HG03469 (cell line): ENCODE measurements around the gene DENND1B.
A peak's percentile ranks its signal among the peaks of the same experiment; 100 is the strongest.

Experiments used
- ATAC-seq: cut with Tn5 transposase; IDR thresholded peaks from one replicate; pipeline ENCODE4 v1.9.1; 2021; ENCODE audit warnings: mild to moderate bottlenecking, moderate library complexity, moderate number of reproducible peaks; ENCODE audit not compliant: unreplicated experiment

DENND1B gene, protein sequence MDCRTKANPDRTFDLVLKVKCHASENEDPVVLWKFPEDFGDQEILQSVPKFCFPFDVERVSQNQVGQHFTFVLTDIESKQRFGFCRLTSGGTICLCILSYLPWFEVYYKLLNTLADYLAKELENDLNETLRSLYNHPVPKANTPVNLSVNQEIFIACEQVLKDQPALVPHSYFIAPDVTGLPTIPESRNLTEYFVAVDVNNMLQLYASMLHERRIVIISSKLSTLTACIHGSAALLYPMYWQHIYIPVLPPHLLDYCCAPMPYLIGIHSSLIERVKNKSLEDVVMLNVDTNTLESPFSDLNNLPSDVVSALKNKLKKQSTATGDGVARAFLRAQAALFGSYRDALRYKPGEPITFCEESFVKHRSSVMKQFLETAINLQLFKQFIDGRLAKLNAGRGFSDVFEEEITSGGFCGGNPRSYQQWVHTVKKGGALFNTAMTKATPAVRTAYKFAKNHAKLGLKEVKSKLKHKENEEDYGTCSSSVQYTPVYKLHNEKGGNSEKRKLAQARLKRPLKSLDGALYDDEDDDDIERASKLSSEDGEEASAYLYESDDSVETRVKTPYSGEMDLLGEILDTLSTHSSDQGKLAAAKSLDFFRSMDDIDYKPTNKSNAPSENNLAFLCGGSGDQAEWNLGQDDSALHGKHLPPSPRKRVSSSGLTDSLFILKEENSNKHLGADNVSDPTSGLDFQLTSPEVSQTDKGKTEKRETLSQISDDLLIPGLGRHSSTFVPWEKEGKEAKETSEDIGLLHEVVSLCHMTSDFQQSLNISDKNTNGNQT

DNA sequence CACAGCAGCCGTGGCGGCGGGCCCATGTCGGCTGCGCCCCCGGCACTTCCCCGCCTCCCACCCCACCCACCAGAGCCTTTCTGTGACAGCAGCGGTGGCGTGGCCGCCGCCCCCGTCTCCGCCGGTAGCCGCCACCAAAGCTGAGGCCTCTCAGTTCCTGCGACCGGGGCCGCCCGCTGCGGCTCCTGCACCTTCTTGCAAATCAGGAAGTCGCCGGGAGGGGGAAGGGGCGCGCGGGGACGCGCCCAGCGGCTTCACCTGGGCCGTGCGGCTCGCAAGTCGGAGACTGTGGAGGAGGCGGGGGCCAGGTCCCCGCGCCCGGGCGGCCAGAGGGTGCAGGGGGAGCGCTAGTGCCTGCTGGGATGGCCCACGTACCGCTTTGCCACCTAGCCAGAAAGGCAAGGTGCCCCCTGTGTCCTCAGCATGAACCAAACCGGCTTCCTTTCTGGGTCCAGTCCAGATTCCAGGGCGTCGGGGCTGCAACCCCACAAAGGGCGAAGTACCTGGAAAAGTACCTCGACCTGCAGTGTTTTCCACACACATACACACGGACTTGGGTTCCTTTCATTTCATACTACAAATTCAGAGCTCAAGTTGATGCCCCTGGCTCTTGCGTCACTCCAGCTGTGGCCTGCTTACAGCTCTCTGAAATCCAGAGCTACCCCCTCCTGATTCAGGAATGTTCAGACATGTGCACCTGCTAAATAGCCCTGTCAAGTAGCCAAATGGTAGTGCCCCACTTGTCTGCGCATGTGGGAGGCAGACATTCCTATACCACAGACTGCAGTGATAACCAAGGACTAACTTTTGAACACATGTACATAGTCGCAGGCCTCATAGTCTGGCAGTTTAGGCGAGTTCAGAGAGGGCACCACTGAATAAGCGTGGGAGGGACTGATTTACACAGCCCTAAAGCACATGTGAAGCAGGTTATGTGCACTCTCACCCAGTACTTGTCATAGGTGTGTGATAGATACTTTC lies at the start of gene DENND1B:
Gene DENND1B (minus strand): TSS at position 199 of the 981 bp plus-strand sequence. CDS start 325 bp downstream, outside the sequence.
- peak; percentile 62 for ATAC-seq

DNA sequence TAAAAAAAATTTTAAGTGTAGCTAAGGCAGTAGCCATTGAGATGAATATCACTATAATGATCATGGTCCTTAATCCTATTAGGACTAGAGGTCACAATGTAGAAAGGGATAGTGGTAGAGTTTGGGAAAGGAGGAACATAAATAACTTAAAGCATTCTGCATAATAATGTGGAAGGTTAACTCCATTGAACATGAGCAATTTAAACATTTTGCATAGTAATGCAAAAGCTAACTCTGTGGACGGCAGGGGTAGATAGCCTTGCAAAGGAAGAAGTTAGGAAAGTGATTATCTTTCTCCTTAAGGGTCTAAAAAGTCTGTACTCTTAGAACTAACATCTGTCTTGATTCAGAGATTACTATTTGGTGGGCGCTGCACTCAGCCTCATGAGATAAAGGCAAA lies 39.0 kb upstream of the DENND1B start:
- no peak for ATAC-seq

DNA sequence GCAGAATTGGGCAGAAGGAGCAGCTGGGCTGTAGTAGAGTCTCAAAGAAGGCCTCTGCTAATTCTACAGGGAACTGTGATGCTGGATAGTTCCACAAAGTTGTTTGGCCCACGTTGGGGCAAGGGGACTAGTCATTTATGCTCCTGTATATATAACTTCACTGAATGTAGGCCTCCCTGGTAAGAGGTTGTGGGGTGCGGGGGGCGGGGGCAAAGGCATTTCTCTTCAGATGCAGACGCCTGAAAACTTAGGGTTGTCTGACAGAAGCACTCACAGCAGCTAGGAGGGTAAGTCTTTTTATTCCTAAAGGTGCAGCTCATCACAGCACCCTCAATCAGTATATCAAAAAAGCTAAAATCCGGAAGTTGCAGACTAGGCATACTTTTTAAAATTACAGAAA lies 38.5 kb upstream of the DENND1B start:
- ATAC-seq: no peak

DNA sequence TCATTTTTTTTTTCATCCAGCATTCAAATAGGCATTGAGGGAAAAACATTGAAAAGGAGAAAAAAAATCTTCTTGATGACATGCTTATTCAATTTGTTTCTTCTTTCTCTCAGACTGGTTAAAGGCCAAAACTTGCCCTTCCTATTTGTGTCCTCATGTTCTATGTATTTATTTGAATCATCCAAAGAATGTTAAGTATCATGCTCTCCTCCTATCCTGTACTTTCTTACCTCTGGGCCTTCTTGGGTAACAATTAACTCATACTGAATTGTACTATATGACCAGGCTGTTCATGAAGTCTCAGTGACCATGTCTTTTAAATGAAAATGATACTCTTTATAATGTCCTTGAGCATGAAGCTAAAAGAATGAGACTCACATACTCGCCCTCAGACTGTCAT lies 36.5 kb upstream of the DENND1B start:
- no peak for ATAC-seq

DNA sequence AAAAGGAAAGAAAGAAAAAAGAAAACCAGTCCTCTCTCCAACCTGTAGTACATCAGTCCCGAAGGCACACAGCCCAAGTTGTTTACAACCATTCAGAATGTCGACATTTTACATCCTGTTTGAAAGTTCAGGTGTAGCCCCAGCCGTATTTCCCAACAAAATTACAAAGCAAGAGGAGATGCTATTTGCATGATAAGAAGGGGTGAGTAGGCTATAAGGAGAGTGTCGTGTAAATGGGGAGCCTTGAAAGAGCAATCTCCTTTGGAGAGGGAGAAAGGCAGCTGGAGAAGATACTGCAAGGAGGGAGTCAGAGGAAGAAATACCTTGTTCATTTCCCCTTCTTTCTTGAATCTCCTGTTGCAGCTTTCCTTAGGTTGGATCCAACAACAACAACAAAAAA lies 35.5 kb upstream of the DENND1B start:
- no peak for ATAC-seq

DNA sequence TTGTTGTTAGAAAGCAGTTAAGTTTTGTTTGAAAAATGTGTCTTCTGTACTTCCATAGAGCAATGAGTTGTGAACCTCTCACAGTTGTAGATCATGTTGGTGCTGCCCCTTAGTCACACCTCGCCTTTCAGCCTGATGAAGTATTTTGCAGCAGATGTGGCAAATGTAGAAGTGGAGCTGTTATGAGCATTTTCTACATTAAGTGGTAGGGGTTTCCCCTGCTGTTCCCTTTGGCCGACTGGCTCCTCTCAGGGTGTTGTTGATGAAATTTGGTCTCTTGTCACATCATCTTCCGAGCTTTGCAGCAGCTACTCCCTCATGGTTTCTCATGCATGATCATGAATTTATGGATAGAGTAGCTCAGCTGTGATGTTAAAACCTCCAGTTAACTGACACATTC lies 33.6 kb upstream of the DENND1B start:
- no peak for ATAC-seq

DNA sequence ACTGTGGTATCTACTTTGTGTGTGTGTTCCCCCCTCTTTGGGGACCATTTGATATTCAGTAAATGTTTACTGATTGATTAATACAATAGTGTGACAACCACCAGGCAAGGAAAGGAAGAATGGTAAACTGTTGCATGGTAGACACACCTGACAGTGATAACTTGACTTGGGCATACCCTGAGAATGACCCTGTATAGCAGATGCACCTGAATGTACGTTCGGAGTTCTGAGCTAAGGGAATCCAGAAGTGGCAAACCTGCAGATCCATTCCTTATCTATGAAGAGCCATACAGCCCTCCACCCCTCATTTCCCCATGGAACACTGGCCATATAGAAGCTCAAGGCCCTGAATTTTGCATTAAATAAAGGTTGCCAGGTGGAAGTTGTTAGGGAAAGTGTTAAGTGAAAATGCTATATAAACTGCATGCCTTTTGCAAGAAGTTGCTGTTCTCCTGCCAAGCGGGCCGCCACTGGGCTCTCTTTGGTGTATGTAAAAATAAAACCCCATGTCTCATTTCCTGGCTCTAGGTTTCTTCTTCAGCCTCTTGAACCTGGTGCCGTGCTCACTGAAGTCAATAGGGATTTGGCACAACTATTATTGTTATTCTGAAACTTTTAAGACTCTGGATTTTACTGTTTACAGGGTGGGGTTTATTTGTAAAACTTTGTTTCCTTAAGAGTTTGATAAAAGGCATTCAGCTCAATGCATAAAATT lies 32.6 kb upstream of the DENND1B start:
- ATAC-seq: no peak

DNA sequence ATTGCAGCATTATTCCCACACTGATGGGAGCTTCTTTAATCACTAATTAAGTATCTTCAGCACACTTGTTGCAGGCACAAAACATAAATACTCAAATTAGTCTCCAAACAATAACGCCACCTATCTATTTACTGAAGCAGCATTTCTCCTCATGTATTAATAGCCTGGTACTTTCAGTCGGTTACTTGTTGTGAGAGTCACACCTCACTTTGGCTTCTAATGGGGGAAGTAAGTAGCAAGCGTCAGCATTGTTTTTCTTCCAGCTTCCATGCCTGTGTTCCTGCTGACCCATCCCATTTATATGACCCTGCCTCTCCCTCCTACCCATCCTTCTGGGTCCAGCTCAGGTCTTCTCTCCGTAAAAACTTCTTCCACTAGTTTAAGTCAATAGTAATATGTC lies 31.9 kb upstream of the DENND1B start:
- no peak for ATAC-seq

DNA sequence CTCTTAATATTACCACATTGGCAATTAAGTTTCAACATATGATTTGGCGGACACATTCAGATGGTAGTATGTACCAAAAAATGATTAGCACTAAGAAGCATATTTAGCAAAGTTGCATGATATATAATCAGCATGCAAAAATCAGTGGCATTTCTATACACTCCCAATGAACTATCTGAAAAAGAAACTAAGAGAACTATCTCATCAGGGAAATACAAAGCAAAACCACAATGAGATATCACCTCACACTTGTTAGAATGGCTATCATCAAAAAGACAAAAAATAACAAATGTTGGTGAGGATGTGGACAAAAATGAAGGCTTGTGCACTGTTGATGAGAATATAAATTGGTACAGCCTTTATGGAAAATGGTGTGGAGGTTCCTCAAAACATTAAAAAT lies 31.4 kb upstream of the DENND1B start:
- no peak for ATAC-seq

DNA sequence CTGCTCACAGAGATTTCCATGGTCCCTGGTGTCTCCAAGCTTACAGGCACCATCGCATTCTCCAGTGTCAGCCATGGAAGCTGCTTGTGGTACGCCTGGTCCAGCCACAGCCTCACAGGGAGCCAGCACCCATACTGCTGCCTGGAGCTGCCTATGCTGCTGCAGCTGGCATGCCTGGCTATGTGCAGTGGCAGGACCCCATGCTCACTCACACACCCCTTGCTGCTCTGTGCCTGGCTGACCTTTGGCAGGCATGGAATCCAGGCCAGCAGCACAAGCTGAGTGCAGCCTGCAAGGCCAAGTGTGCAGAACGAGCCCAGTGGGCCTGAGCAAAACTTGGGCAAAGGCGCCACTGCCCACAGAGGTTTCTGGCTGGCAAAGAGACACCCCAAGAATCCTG lies 26.4 kb upstream of the DENND1B start:
- ATAC-seq: no peak

DNA sequence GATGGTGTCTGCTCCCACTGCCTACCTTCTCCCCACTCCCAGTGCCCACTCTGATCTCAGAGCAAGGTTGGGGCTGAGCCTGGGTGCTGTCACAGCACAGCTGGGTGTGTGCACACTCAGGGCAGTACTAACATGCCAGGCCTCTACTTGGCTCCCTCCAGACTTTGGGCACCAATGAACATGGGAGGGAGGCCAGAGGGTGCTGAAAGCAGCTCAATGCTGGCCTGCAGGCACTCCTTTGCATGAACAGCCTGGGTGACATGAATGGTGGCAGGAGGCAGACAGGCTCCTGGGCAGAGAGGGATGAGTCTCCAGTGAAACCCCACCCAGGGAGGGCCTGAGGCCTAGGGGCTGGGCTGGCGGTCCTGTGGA lies 25.8 kb upstream of the DENND1B start:
- ATAC-seq: no peak

DNA sequence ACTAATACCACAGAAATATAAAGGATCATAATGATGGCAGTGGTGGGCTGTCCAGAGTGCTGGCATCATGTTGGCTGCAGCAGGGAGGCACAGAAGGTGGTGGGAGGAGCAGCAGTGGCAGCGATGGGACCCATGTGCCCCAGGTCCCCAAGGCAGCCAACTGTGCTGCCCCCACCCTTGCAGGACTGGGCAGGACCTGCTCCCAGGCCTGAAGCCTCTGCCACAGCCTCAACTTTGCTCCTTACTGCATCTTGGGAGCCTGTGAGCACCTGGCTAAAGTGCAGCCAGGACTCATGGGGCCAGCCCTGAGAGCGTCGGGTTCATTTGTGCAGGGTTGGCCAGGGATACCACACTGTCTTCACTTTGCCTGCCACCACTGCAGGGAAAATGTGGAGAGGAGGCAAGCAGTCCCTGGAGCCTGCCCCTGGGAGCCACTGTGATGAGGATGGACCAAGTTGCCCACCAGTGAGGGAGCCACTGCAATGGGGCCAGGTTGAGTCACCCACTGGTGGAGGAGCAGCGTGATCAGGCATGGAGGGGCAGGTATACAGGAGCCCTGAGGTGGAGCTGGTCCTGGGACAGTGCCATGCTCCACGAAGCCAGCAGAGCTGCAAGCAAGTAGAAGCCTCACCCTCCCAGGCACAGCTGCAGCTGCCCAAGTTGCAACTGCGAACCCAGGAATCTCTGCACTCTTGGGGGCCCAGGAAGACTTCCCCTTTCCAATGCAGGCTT lies 25.3 kb upstream of the DENND1B start:
- ATAC-seq: no peak

DNA sequence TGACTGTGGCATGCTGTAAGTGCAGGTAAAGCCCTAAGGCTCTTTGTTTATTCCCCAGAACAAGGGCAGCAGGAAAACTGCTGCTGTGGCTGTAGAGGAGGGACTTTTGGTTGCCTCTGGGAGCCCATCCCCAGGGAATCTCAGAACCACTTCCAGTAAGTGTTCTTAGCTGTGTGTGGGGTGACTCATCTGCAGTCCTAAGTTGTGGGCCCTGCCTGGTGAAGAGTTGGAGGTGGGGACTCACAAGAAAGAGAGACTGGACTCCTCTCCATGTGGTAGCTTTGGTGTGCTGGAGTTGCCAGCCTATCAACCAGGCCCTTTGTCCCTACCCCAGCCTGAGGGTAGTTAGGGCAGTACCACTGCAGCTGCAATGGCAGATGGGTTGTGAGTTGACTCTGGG lies 24.0 kb upstream of the DENND1B start:
- ATAC-seq: no peak

DNA sequence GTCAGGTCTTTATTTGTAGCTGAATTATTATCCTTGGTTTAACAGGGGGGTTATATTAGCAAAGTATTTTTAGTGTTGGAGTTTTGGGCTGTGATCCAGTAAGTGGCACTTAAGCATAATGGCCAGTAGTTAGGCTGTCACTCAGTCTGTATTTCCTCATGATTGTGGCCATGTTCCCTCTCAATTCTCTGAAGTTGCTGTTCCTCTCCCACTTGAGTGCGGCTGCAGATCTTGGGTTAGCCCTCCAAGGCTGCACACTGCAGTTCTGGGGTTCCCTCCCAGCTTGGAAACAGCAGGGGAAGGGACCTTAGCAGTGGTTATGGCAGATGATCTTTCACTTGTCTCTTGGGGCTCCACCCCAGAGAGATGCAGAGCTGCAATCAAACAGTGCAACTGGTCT lies 23.2 kb upstream of the DENND1B start:
- no peak for ATAC-seq

DNA sequence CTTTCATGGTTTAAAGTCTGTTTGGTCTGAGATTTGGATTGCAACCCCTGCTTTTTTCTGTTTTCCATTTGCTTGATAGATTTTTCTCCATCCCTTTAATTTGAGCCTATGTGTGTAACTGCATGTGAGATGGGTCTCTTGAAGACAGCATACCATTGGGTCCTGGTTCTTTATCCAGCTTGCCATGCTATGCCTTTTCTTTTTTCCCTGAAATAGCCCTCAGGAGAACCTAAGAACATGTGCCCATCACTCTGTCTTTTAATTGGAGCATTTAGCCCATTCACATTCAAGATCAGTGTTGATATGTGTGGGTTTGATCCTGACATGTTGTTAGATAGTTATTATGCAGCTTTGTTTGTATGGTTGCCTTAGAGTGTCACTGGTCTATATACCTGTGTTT lies 21.7 kb upstream of the DENND1B start:
- no peak for ATAC-seq

DNA sequence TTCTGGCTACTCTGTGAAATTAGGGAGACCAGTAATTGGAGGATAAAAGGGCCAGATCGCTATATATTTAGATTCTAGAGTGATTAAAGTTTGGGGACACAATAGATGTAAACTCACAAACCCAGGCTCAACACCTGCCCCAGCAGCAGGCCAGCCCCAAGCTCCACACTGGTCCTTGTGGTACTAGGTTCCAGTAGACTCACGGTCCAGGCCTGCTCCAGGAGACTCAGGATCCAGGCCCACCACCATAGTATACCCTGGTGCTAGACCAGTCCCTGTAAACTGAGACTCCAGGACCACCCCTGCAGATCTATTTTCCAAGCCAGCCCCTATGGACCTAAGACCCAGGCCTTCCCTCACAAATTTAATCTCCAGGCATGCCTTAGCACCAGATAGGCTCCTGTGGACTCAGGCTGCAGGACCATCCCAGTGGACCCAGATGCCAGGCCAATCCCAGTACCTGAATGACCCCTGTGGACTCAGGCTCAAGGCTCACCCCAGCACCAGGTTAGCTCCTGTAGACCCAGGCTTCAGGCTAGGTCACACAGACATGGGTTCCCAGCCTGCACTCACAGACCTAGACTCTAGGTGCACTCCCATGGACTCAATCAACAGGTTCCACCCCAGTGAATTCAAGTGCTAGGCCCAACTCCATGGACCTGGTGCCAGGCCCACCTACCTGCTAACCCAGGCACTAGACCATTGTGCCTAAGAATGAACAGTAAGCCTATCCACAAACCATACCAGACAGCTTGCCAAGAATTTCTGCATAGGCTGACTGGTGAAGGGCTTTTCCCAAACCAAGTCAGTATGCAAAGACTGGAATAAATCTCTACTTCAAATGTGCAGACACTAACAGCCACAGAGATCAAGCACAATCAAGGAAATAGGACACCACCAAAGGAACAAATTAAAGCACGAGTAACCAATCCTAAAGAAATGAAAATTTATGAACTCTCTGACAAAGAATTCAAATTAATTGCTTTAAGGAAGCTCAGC lies 13.8 kb upstream of the DENND1B start:
- ATAC-seq: no peak

DNA sequence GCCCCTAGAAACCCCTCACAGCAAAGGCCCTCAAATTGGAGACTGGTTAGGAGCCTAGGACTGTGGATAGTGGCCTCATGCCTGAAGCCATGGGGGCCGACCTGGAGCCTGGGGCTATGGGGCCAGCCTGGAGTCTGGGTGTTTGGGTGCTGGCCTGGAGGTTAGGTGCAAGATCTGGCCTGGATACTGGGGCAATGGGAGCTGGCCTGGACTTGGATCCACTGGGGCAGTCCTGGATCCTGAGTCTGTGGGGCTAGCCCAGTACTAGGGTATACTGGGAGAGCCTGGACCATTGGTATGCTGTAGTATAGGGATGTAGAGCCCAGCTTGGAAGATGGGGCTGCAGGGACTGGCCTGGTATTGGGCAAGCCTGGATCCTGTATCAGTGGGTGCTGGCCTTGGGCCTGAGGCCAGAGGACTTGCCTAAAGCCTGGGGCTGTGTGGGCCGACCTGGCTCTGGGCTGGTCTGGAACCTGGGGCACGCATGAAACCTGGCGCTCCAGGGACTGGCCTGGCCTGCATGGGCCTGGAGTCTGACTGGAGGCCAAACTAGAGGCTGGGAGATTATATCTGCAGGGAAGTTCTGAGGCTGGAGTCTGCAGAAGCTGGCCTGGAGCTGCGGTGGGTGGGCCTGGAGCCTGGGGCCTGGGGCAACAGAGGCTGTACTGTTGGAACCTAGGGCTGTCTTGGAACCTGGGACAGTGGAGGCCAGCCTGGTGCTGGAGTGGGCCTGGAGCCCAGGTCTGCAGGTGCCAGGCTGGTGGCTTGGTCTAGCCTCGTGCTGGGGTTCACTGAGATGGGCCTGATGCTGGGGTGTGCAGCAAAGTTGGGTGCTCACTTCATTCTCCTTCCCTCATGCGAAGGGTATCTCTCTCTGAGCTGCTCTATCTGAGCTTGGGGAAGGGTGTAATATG lies 12.6 kb upstream of the DENND1B start:
- no peak for ATAC-seq

DNA sequence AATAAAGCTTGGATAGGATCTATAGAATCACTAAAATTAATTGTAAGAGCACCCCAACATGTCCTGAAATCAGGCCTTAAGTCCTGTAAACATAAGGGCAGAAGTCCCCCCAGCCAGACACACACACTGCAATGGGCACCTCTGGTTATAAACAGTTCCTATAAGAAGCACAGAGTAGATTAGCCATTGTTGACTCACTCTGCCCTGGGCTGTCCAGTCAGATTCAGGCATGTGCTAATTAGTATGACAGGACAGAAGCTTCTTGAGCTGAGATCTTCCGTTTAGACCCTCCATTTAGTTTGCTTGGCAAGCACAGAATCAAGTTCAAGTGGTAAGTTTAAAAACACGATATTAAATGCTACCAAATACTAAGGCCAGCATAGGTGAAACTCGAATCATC lies 11.8 kb upstream of the DENND1B start:
- ATAC-seq: no peak
